ENCODE results near the gene MOB1B.
"Not testable (repeated sequence)": the region's sequence is repeated elsewhere in the genome, so short reads cannot be mapped to it uniquely, and the experiment has no call there.

DNA sequence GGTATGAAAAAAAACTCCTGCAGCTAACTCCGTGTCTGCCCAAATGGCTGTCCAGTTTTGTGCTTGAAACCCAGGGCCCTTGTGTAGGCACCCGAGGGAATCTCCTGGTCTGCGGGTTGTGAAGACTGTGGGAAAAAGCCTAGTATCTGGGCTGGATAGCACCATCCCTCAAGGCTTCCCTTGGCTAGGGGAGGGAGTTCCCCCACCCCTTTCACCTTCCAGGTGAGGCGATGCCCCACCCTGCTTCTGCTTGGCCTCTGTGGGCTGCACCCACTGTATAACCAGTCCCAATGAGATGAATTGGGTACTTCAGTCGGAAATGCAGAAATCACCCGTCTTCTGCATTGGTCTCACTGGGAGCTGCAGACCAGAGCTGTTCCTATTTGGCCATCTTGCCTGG, 102.9 kb downstream of the MOB1B start:
- not testable (repeated sequence) for TF ChIP-seq POLR2AphosphoS5 (IDR thresholded peaks at IDR 0.05; ENCODE audit: low read depth); ZNF114 (CRISPR knock-in tag; IDR thresholded peaks at IDR 0.05); EZH2 (IDR thresholded peaks at IDR 0.05; ENCODE audit: low read depth, unreplicated experiment); JUNB (IDR thresholded peaks at IDR 0.05; ENCODE audit: unreplicated experiment); ZNF331 (CRISPR knock-in tag; IDR thresholded peaks at IDR 0.05; ENCODE audit: low read depth); EZH2phosphoT487 (IDR thresholded peaks at IDR 0.05; ENCODE audit: unreplicated experiment); CREB1 (CRISPR knock-in tag; IDR thresholded peaks at IDR 0.05; ENCODE audit: low read depth); STAT1 (IDR thresholded peaks at IDR 0.05; ENCODE audit: unreplicated experiment); NANOG (IDR thresholded peaks at IDR 0.05; ENCODE audit: borderline replicate concordance)
- TF ChIP-seq, protein P1, sequence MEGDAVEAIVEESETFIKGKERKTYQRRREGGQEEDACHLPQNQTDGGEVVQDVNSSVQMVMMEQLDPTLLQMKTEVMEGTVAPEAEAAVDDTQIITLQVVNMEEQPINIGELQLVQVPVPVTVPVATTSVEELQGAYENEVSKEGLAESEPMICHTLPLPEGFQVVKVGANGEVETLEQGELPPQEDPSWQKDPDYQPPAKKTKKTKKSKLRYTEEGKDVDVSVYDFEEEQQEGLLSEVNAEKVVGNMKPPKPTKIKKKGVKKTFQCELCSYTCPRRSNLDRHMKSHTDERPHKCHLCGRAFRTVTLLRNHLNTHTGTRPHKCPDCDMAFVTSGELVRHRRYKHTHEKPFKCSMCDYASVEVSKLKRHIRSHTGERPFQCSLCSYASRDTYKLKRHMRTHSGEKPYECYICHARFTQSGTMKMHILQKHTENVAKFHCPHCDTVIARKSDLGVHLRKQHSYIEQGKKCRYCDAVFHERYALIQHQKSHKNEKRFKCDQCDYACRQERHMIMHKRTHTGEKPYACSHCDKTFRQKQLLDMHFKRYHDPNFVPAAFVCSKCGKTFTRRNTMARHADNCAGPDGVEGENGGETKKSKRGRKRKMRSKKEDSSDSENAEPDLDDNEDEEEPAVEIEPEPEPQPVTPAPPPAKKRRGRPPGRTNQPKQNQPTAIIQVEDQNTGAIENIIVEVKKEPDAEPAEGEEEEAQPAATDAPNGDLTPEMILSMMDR (conservative IDR thresholded peaks at IDR 0.05; ENCODE audit: low read depth in 2 of 2), result not testable (repeated sequence)
- TF ChIP-seq, protein P2, sequence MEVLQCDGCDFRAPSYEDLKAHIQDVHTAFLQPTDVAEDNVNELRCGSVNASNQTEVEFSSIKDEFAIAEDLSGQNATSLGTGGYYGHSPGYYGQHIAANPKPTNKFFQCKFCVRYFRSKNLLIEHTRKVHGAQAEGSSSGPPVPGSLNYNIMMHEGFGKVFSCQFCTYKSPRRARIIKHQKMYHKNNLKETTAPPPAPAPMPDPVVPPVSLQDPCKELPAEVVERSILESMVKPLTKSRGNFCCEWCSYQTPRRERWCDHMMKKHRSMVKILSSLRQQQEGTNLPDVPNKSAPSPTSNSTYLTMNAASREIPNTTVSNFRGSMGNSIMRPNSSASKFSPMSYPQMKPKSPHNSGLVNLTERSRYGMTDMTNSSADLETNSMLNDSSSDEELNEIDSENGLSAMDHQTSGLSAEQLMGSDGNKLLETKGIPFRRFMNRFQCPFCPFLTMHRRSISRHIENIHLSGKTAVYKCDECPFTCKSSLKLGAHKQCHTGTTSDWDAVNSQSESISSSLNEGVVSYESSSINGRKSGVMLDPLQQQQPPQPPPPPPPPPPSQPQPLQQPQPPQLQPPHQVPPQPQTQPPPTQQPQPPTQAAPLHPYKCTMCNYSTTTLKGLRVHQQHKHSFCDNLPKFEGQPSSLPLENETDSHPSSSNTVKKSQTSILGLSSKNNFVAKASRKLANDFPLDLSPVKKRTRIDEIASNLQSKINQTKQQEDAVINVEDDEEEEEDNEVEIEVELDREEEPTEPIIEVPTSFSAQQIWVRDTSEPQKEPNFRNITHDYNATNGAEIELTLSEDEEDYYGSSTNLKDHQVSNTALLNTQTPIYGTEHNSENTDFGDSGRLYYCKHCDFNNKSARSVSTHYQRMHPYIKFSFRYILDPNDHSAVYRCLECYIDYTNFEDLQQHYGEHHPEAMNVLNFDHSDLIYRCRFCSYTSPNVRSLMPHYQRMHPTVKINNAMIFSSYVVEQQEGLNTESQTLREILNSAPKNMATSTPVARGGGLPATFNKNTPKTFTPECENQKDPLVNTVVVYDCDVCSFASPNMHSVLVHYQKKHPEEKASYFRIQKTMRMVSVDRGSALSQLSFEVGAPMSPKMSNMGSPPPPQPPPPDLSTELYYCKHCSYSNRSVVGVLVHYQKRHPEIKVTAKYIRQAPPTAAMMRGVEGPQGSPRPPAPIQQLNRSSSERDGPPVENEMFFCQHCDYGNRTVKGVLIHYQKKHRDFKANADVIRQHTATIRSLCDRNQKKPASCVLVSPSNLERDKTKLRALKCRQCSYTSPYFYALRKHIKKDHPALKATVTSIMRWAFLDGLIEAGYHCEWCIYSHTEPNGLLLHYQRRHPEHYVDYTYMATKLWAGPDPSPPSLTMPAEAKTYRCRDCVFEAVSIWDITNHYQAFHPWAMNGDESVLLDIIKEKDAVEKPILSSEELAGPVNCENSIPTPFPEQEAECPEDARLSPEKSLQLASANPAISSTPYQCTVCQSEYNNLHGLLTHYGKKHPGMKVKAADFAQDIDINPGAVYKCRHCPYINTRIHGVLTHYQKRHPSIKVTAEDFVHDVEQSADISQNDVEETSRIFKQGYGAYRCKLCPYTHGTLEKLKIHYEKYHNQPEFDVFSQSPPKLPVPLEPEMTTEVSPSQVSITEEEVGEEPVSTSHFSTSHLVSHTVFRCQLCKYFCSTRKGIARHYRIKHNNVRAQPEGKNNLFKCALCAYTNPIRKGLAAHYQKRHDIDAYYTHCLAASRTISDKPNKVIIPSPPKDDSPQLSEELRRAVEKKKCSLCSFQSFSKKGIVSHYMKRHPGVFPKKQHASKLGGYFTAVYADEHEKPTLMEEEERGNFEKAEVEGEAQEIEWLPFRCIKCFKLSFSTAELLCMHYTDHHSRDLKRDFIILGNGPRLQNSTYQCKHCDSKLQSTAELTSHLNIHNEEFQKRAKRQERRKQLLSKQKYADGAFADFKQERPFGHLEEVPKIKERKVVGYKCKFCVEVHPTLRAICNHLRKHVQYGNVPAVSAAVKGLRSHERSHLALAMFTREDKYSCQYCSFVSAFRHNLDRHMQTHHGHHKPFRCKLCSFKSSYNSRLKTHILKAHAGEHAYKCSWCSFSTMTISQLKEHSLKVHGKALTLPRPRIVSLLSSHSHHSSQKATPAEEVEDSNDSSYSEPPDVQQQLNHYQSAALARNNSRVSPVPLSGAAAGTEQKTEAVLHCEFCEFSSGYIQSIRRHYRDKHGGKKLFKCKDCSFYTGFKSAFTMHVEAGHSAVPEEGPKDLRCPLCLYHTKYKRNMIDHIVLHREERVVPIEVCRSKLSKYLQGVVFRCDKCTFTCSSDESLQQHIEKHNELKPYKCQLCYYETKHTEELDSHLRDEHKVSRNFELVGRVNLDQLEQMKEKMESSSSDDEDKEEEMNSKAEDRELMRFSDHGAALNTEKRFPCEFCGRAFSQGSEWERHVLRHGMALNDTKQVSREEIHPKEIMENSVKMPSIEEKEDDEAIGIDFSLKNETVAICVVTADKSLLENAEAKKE (CRISPR knock-in tag; IDR thresholded peaks at IDR 0.05), result not testable (repeated sequence)
- TF ChIP-seq, protein P3, sequence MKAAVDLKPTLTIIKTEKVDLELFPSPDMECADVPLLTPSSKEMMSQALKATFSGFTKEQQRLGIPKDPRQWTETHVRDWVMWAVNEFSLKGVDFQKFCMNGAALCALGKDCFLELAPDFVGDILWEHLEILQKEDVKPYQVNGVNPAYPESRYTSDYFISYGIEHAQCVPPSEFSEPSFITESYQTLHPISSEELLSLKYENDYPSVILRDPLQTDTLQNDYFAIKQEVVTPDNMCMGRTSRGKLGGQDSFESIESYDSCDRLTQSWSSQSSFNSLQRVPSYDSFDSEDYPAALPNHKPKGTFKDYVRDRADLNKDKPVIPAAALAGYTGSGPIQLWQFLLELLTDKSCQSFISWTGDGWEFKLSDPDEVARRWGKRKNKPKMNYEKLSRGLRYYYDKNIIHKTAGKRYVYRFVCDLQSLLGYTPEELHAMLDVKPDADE (IDR thresholded peaks at IDR 0.05), result not testable (repeated sequence)
- TF ChIP-seq, protein P4, sequence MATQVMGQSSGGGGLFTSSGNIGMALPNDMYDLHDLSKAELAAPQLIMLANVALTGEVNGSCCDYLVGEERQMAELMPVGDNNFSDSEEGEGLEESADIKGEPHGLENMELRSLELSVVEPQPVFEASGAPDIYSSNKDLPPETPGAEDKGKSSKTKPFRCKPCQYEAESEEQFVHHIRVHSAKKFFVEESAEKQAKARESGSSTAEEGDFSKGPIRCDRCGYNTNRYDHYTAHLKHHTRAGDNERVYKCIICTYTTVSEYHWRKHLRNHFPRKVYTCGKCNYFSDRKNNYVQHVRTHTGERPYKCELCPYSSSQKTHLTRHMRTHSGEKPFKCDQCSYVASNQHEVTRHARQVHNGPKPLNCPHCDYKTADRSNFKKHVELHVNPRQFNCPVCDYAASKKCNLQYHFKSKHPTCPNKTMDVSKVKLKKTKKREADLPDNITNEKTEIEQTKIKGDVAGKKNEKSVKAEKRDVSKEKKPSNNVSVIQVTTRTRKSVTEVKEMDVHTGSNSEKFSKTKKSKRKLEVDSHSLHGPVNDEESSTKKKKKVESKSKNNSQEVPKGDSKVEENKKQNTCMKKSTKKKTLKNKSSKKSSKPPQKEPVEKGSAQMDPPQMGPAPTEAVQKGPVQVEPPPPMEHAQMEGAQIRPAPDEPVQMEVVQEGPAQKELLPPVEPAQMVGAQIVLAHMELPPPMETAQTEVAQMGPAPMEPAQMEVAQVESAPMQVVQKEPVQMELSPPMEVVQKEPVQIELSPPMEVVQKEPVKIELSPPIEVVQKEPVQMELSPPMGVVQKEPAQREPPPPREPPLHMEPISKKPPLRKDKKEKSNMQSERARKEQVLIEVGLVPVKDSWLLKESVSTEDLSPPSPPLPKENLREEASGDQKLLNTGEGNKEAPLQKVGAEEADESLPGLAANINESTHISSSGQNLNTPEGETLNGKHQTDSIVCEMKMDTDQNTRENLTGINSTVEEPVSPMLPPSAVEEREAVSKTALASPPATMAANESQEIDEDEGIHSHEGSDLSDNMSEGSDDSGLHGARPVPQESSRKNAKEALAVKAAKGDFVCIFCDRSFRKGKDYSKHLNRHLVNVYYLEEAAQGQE (IDR thresholded peaks at IDR 0.05; ENCODE audit: unreplicated experiment), result not testable (repeated sequence)

All from GM23338 (cell line).